ENCODE results near the gene AEBP2. TPM values are rescaled to one million over a fixed set of nuclear protein-coding genes. Genes with fewer than 3 reads are reported as not detected.
A peak's percentile ranks its signal among the peaks of the same experiment; 100 is the strongest.

The AEBP2 gene
- total and polyA plus RNA-seq, 9 of the 15 experiments (the other 6 are each of a cell fraction or from before 2014, with no cell fraction given): 5.7 to 43.7 (median 10.3) TPM

DNA sequence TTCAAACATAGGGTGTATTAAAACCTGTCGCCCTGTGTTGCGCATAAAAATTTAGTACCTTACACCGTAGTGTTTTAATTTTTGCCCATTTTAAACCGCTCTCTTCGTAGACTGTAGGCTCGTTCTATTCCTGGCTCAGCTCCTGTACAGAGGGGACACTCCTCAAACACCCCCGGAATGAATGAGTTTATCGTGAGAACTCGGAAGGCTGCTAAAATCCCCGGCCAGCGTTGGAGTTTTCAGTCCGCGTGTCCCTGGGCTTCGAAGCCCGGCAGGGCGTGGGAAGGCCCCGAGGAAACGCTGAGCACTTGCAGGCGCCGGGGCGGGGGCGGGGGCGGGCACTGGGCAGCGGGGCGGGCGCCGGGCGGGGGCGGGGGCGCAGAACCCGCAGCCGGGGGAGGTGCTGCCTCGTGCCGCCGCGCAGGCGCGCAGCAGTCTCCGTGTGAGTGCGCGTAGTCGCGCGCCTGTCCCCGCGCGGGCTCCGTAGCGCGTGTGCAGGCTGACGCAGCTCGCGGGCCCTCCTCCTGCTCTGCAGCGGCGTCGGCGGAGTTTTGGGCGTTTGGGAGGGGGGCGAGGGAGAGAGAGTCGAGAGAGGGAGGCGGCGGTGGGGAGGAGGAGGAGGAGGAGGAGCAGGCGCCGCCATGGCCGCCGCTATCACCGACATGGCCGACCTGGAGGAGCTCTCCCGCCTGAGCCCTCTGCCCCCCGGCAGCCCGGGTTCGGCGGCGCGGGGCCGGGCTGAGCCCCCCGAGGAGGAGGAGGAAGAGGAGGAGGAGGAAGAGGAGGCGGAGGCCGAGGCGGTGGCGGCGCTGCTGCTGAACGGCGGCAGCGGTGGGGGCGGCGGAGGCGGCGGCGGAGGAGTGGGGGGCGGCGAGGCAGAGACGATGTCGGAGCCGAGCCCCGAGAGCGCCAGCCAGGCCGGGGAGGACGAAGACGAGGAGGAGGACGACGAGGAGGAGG, at the start of gene AEBP2 (continued):
- TF ChIP-seq, protein P1, sequence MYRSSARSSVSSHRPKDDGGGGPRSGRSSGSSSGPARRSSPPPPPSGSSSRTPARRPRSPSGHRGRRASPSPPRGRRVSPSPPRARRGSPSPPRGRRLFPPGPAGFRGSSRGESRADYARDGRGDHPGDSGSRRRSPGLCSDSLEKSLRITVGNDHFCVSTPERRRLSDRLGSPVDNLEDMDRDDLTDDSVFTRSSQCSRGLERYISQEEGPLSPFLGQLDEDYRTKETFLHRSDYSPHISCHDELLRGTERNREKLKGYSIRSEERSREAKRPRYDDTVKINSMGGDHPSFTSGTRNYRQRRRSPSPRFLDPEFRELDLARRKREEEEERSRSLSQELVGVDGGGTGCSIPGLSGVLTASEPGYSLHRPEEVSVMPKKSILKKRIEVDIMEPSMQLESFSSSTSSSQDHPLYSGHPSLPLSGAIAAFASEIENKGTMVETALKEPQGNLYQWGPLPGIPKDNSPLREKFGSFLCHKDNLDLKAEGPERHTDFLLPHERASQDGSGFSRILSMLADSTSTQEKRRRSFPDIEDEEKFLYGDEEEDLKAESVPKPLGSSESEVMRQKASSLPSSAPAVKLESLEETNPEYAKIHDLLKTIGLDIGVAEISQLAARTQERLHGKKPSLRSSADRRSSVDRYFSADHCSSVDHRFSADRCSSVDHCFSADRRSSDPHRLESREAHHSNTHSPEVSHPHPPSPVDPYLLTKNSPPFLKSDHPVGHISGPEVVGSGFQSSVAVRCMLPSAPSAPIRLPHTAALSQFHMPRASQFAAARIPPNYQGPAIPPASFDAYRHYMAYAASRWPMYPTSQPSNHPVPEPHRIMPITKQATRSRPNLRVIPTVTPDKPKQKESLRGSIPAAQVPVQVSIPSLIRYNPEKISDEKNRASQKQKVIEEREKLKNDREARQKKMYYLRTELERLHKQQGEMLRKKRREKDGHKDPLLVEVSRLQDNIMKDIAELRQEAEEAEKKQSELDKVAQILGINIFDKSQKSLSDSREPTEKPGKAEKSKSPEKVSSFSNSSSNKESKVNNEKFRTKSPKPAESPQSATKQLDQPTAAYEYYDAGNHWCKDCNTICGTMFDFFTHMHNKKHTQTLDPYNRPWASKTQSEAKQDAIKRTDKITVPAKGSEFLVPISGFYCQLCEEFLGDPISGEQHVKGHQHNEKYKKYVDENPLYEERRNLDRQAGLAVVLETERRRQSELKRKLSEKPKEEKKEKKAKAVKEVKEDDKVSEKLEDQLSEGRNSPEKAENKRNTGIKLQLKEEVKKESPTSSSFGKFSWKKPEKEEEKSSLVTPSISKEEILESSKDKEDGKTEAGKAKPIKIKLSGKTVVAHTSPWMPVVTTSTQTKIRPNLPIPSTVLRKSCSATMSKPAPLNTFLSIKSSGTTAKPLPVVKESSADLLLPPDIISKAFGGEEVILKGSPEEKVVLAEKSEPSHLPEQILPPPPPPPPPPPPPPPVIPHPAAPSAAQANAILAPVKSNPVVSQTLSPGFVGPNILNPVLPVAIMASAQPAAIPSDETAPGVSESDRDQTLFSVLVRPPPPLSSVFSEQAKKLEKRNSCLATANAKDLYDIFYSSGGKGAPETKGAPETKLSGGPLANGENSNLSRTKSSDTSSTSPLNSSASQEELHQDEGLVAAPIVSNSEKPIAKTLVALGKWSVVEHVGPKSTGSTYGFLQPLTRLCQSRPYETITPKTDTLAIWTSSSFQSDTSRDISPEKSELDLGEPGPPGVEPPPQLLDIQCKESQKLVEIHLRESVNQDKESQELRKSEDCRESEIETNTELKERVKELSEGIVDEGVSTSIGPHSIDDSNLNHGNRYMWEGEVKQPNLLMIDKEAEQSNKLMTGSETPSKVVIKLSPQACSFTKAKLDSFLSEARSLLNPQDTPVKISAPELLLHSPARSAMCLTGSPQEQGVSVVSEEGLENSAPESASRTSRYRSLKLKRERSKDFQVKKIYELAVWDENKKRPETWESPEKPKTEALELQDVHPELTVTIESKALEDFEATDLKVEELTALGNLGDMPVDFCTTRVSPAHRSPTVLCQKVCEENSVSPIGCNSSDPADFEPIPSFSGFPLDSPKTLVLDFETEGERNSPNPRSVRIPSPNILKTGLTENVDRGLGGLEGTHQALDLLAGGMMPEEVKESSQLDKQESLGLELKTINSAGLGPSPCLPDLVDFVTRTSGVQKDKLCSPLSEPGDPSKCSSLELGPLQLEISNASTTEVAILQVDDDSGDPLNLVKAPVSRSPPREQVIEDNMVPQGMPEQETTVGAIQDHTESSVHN (IDR thresholded peaks at IDR 0.05; ENCODE audit: borderline replicate concordance in 1 of 2, low read depth in 1 of 2): no peak
- TF ChIP-seq ZNF3 (CRISPR knock-in tag; IDR thresholded peaks at IDR 0.05) (no peak), POLR2A (conservative IDR thresholded peaks at IDR 0.05) (peak; percentile 77)
- TF ChIP-seq, protein P2, sequence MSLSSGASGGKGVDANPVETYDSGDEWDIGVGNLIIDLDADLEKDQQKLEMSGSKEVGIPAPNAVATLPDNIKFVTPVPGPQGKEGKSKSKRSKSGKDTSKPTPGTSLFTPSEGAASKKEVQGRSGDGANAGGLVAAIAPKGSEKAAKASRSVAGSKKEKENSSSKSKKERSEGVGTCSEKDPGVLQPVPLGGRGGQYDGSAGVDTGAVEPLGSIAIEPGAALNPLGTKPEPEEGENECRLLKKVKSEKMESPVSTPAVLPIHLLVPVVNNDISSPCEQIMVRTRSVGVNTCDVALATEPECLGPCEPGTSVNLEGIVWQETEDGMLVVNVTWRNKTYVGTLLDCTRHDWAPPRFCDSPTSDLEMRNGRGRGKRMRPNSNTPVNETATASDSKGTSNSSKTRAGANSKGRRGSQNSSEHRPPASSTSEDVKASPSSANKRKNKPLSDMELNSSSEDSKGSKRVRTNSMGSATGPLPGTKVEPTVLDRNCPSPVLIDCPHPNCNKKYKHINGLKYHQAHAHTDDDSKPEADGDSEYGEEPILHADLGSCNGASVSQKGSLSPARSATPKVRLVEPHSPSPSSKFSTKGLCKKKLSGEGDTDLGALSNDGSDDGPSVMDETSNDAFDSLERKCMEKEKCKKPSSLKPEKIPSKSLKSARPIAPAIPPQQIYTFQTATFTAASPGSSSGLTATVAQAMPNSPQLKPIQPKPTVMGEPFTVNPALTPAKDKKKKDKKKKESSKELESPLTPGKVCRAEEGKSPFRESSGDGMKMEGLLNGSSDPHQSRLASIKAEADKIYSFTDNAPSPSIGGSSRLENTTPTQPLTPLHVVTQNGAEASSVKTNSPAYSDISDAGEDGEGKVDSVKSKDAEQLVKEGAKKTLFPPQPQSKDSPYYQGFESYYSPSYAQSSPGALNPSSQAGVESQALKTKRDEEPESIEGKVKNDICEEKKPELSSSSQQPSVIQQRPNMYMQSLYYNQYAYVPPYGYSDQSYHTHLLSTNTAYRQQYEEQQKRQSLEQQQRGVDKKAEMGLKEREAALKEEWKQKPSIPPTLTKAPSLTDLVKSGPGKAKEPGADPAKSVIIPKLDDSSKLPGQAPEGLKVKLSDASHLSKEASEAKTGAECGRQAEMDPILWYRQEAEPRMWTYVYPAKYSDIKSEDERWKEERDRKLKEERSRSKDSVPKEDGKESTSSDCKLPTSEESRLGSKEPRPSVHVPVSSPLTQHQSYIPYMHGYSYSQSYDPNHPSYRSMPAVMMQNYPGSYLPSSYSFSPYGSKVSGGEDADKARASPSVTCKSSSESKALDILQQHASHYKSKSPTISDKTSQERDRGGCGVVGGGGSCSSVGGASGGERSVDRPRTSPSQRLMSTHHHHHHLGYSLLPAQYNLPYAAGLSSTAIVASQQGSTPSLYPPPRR (CRISPR knock-in tag; IDR thresholded peaks at IDR 0.05; ENCODE audit: borderline replicate concordance): no peak
- TF ChIP-seq, protein P3, sequence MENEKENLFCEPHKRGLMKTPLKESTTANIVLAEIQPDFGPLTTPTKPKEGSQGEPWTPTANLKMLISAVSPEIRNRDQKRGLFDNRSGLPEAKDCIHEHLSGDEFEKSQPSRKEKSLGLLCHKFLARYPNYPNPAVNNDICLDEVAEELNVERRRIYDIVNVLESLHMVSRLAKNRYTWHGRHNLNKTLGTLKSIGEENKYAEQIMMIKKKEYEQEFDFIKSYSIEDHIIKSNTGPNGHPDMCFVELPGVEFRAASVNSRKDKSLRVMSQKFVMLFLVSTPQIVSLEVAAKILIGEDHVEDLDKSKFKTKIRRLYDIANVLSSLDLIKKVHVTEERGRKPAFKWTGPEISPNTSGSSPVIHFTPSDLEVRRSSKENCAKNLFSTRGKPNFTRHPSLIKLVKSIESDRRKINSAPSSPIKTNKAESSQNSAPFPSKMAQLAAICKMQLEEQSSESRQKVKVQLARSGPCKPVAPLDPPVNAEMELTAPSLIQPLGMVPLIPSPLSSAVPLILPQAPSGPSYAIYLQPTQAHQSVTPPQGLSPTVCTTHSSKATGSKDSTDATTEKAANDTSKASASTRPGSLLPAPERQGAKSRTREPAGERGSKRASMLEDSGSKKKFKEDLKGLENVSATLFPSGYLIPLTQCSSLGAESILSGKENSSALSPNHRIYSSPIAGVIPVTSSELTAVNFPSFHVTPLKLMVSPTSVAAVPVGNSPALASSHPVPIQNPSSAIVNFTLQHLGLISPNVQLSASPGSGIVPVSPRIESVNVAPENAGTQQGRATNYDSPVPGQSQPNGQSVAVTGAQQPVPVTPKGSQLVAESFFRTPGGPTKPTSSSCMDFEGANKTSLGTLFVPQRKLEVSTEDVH (IDR thresholded peaks at IDR 0.05; ENCODE audit: low read depth, partially characterized antibody): no peak
- TF ChIP-seq, protein P4, sequence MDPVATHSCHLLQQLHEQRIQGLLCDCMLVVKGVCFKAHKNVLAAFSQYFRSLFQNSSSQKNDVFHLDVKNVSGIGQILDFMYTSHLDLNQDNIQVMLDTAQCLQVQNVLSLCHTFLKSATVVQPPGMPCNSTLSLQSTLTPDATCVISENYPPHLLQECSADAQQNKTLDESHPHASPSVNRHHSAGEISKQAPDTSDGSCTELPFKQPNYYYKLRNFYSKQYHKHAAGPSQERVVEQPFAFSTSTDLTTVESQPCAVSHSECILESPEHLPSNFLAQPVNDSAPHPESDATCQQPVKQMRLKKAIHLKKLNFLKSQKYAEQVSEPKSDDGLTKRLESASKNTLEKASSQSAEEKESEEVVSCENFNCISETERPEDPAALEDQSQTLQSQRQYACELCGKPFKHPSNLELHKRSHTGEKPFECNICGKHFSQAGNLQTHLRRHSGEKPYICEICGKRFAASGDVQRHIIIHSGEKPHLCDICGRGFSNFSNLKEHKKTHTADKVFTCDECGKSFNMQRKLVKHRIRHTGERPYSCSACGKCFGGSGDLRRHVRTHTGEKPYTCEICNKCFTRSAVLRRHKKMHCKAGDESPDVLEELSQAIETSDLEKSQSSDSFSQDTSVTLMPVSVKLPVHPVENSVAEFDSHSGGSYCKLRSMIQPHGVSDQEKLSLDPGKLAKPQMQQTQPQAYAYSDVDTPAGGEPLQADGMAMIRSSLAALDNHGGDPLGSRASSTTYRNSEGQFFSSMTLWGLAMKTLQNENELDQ (CRISPR knock-in tag; IDR thresholded peaks at IDR 0.05; ENCODE audit: borderline replicate concordance): no peak

Data from K562 (cell line).